NCI-H748 treated with DMSO at 0.1 percent for 48 hours (cell line): ENCODE results near the gene NT5DC3.

Experiments
- DNase-seq: peaks from one replicate; lab custom pipeline; 2025; lab: John Stamatoyannopoulos, UW

NT5DC3 gene

DNA sequence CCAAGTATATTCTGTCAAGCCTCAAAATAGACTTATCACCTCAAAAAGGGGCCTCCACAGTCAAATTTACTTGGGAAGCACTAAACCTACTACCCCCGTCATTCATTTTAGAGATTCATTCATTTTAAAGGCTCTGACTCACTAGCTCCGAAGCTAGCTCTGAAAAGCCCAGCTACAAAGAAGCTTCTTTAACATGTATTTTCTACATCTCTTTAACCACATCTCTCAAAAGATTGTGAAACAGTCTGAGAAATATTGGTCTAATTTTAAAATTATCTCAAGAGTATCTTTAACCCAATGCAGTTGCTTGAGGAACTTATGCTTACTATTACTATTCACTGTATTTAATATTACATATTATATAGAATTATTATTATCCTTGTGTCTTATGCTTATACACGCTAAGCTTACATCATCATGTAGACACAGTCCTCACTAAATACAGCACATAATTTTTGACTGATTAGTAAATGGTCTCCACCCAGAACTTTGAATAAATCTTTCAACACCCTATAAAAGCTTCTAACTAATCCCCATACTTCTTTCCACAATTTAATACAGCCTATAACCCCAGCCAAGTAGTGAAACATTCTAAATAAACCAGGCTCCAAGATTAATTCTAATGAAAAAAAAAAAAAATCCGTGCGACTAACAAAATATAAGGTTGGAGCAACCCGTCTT is 7.8 kb downstream of the NT5DC3 start:
- DNase-seq: no peak

DNA sequence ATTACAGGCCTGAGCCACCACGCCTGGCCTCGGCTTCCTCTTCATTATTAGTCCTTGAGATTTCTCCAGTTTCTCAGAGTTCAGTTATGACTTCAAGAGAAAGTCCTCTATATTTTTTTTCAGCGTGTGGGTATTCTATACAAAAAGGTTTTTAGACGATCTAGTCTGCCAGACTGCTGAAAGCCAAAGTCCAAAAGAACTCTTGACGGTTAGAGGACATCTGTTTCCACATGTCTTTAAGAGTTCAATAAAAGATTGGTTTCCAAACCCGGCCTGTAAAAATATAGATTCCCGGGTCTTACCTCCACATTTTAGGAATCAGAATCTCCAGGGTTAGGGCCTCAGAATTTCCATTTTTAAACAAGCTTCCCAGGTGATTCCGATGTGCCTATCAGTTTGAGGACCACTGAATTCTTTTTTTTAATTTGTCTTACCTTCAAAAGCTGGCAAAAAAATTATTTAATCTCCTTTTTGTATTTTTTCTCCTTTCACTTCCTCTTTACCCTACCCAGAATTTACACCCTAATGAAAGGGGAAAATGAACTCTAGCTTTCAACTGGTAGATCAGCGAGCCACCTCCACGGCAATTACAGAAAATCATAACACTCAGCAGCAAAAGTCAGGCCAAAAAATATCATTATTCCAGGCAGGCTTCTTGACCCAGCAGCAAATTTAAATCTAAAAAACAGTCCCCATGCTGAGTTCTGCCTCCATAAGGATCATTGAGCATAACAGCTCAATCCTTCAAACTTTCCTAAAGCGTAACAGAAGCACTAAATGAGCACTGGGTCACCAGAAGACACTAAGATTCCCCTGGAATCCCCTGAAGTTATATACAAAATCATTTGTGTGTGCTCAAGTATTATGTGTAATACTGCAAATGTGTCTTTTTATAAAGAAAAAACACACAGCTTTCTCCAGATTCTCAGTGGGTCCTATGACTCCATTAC is 8.7 kb downstream of the NT5DC3 start:
- no peak for DNase-seq

DNA sequence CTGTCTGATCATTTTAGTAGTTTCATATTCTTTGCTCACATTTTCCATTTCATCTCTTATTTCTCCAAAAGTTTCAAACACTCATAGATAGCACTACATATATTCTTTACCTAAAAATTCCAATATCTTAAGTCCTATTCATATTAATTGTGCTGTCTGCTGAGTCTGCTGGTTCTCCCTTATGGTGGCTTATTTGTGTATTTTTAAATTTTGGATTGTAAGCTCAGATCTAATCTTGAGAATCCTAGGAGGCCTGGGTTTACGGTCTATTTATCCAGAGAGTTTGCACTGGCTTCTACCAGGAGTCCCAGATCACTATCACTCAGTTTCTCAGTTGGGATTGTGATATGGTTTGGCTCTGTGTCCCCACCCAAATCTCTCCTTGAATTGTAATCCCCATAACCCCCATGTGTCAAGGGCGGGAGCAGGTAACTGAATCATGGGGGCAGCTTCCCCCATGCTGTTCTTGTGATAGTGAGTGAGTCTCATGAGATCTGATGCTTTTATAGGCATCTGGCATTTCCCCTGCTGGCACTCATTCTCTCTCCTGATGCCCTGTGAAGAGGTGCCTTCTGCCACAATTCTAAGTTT is 10.2 kb downstream of the NT5DC3 start:
- DNase-seq: no peak

DNA sequence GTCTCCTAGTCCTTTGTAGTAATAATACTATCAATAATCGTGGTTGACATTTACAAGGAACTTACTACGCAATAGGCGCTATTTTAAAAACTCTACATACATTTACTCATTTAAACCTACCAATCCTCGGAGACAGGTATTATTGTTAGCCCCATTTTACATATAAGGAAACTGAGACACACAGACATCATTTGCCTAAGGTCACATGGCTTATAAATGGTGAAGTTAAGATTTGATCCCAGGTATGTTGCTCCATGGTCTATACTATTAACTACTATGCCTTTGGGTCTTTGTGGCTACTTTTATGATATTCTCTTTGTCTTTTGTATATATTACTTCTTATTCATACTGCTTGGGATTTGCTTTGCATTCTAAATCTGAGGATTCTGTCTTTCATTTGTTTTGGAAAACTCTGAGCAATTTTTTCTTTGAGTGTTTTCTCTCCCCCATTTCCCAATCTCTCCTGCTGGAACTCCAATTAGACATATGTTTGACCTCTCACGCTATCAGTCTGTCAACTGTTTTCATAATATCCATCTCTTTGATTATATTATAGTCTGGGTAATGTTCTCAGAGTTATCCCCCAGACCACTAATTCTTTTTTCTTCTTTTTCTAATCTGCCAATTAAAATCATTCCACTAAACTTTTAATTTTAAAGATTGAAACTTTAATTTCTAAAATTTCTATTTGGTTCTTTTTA is 10.9 kb downstream of the NT5DC3 start:
- DNase-seq: no peak

DNA sequence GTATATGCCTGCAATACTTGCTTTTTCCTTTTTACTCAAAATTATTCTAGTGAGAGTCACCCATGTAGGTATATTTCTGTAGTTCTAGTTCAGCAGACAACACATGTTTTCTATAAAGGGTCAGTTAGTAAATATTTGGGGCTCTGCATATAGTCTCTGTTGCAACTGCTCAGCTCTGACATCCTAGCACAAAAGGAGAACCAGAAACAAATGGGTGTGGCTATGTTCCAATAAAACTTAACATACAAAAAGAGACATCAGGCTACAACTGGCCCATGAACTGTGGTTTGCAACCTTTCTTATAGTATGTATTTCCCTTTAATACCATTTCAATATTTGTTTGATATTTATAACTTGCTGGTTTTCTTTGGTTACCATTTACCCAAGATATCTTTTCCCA is 11.9 kb downstream of the NT5DC3 start:
- DNase-seq: no peak

DNA sequence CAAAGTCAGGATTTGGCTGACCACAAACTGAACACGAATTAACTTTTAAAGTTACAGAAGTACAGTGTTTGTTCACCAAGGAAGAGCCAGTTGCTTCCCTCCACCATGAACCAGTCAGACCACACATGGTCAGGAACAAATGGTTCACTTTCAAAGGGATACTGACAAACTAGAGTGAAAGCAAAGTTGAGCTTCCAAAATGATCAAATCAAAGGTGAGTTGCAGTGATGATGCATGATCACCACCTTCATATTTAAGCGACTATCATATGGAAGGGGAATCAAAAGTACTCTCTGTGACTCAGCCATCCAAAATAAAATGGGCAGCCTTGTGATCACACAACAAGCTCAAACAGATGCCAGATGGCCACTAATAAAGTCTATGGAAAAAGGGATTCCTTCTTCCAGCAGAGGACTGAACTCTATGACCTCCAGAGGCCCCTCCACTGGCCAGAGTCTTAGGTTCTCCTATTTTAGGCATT is 13.1 kb downstream of the NT5DC3 start:
- no peak for DNase-seq

DNA sequence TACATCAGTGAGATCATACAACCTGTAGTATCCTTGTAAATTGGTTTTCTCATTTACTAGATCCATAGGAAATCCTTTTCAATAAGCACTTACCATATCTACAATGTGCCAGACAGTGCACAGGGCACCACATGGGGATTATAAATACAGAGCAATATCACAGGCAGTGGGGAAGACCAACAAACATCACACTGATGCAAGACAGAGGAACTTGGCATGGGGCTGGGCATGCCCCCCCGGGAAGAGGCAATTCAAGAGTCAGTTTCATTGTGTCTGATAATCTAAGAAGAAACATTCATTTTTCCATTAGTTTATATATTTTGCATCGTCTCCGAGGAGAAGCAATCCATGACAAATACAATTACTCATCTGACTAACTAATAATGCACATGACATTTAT is 16.2 kb downstream of the NT5DC3 start:
- DNase-seq: no peak

DNA sequence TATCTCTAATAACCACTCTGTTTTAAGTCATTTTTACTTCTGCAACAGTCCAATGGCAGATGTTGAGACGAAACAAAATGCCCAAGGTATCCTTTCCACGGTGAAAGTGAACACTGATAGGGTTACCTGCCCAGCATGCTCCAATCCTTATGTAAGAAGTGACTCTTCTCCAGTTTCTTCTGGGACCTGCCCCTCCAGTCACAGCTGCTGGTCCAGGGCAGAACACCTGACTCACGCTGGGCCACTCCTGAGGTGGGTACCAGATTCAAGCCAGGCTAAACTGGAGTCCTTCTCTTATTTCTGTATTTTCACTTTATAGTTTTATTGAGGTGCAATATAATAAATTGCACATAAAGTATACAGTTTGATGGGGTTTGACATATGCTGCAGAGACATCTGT is 16.7 kb downstream of the NT5DC3 start:
- DNase-seq: no peak

DNA sequence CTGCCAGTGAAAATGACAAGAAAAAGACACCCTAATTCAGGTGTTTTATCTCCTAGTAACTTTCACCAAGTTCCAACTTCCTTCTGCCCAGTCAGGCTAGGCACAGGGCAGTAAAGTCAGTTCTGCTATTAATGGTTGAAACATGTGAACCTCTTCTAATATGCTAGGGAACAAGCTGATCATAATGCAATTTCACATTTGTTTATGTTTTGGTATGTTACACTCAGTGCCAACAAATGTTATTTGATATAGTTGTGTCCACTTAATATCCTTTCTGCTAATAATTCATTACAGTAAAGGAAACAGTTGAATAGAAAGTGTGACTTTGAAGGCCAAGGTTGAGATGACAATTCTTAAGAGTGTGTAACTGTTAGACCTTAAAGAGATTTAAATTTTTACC is 17.2 kb downstream of the NT5DC3 start:
- DNase-seq: no peak

DNA sequence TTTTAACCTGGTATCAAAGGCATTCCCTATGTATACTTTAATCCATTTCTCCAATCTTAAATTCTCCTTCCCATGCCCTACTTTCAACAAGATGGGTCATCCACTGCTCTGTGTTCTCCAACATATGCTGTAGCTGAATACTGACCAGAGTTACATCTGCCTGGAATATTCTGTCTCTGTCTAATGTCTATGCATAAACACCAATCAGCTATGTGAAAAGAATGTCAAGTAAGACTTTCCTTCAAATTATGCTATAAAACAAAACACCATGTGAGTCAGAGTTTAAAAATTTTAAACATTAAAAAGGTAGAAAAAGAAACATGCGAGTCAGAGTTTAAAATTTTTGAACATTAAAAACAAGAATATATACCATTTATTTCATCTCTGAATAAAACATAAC is 19.3 kb downstream of the NT5DC3 start:
- DNase-seq: no peak

DNA sequence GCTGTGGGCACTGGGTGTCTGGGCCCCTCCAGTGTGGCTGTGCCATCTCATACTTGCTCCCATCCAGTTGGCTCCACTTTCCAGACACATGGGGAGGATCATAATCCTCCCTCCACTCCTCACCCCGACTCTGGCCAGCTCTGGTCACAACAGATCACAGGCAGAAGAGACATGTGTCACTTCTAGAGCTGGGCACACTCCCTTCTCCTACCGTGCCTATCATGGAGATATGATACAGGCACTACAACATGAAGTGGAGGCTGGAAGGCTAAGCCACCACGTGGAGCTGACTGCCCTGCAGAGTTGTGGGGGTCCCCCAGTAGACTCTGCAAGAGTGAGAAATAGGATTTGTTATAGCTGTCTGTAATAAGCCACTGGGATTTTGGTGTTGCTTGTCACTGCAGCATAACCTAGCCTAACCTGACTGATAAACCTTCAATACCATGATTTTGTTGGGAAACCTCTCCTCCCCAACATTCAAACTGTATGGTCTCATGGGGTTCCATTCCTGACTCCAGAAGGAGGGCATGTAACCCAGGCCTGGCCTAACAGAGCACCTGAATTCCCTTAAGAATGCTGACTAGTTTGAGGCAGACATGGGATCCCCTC is 20.0 kb downstream of the NT5DC3 start:
- no peak for DNase-seq

DNA sequence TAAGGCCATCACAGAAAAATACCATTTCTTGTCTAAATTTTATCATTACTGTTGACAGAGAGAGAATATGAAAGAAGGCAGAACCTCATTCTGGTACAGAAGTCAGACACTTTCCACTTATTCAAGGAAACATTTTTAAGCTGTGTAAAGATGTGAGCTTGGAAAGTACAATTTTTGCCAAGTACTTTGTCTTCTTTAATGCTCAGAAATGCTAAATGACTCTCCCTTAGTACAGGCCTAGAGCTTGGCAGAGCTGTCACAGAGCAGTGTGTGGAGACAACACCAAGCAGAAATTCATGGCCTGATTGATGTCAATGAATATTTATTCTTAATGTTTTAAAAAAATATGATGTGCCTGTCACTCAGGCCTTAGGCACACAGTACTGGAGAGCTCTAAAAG is 20.7 kb downstream of the NT5DC3 start:
- DNase-seq: no peak

DNA sequence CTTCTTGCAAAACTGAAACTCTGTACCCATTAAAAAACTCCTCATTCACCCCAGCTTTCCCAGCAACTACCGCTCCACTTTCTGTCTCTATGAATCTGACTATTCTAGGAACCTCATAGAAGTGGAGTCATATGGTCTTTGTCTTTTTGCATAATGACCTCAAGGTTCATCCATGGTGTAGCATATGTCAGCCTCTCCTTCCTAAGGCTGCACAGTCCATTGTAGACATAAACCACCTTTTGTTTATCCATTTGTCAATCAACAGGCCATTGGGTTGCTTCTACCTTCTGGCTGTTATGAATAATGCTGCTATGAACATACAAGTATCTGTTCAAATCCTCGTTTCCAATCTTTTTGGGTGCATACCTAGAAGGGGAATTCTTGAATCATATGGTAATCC is 21.1 kb downstream of the NT5DC3 start:
- DNase-seq: no peak

DNA sequence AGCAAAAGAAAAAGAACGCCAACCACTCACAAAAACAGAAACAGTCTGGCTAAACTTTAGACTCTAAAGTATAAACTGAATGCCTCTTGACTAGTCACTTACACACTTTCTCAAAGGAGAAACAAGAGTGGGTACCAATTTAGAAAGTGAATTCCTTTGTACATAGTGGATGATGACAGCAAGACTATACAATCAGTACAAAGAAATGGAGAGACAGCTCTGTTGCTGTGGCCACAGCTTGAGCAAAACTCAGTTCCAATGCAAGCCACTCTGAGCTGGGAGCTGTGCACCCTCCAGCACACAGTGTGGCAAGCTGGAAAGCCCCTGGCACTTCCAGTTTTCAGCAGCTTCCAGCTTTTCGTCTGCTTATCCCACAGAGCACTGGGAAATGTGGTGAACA is 21.7 kb downstream of the NT5DC3 start:
- DNase-seq: no peak

DNA sequence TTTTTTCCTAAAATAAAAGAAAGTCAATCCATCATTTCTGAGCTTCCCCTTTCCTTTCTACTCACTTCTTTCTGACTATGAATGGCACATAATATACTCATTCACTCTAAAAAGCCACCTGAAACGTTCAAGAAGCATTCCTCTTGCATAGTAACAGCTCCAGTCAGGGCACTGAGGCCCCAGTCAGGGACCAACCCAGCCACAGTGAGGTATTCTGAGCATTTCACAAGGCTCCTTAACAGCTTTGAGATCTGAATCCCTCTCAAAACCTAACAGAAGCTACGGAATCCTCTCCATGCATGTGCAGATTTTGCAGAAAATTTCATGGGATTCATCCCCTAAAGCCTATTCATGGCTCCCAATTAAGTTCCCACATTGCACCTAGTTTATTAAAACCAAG is 23.2 kb downstream of the NT5DC3 start:
- no peak for DNase-seq

DNA sequence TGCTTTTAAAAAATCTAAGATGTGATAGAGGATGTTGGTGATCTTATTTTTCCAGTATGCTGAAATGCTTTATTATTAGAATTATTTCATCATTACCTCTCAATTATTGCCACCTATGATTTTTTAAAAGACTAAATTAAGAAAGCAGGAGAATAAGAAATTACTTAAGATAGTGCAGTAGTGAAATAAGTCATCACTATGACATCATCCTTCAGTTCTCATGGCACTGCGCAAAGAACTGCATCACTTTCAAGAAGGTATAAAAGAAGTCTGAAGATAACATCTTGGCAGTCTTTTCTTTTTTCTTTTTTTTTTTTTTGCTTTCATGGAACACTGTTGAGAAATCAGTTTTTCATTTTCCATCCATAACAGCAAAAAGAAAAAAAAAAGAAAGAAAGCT is 24.4 kb downstream of the NT5DC3 start:
- no peak for DNase-seq

DNA sequence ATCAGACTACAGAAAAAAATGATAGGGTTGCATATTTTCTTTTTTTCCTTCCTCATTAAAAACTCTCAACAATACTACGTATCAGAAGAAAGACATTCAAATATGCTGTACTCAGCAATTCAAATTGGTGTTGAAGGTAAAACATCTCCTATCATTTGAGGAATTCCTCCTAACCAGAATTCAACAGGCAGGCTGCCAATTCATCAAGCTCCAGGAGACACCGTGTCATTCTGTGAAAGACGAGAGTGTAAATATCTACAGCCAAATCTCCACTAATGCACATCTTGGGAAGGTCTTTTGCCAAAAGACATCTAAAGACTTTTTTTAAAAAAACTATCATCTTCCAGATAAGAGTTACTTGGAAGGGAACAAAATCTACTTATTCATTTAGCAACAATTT is 26.6 kb downstream of the NT5DC3 start:
- DNase-seq: no peak

DNA sequence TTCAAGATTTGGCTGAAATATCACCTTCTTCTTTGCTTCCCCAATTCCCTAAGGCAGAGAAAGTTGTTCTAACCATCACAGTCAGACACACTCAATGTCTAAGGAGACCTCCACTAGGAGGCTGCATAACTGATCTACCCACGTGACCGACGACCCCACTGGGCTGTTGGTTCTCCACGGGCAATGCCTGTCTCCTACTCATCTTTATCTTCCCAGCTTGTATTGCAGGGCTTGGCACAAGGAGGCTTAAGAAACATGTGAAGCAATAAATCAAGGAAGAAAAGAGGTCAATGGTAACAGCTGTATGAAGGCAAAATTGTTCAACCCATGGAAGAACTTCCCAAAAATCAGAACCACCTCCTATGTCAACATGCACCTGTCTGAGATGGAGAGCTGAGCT is 27.1 kb downstream of the NT5DC3 start:
- no peak for DNase-seq

DNA sequence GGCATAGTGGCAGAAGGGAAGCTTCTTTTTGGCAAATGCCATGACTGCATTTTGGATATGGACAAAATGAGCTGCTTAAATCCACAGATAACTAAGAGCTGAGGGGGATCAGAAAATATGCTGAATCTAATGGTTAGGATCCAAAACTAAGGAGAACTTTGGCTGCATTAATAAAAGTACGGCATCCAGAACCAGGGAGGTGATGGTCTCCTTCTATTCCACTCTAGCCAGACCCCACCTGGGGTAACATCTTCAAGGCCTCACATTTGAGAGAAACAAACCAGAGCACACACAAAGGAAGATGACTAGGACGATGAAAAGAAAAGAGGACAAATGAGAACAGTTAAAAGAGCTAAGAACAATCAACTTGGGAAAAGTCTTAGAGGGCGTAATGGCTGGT is 27.6 kb downstream of the NT5DC3 start:
- no peak for DNase-seq

DNA sequence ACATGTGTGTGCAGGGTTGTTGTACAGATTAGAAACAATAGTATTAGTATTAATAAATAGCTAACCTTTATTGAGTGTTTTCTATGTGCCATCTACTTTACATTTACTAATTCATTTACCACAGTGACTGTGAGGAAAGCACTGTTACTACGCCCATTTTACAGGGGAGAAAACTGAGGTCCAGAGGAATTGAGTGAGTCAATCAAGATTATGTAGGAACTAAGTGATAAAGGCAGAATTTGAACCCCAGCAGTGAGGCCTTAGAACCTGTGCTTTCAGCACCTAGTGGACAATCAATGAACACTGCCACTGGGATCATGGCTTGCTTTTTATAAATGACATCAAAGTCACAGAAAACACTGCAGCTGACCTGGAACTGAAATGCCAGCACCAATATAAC is 28.2 kb downstream of the NT5DC3 start:
- DNase-seq: no peak

DNA sequence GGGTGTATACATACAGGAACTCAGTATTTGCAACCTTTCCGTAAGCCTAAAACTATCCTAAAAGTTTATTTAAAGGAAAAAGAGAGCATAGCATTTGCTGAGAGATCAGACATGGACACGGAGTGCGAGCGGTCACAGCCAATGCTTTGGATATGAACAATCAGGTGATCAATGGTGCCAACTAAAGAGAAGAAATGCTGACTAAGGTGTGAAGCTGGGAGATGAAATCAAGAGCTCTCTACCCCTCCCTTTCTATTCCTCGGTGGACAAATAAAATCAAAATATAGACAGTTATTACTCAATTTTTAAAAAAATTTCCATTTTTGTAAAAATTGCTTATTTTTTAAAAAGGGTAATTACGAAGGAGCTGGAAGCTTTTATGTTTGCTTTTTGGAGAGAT is 29.2 kb downstream of the NT5DC3 start:
- no peak for DNase-seq

DNA sequence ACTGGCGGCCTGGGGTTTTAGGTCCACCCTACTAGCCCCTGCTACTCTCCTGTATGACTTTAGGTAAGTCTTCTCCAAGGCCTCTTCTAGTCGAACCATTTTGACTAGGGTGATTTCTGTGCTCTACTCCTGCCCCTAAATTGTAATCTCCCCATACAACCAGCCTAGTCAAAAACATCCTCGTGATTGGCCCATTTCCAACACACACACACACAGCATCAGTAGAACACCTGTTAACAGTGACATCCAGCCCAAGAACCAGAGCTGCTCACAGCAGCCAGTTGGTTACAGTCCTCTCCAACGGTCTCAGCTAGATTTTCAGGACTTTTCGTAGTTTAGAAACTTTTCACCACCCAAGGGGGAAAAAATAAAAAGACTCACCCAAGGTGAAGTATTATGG is 30.9 kb downstream of the NT5DC3 start:
- no peak for DNase-seq
